Upper lobe of right lung (tissue), 1 donor: Measurements from ENCODE around the gene CLEC18C. TPM values are rescaled to one million over a fixed set of nuclear protein-coding genes. Genes with fewer than 3 reads are reported as not detected.
"Not testable (repeated sequence)": the region's sequence is repeated elsewhere in the genome, so short reads cannot be mapped to it uniquely, and the experiment has no call there.

Source experiments
- ATAC-seq: fragments of 200-7000 bp; cut with Tn5 transposase; one replicate; pipeline ENCODE4 v1.9.1; 2020; ENCODE audit warnings: mild to moderate bottlenecking, moderate library complexity
- DNase-seq: peaks from one replicate; pipeline ENCODE4 v3.0.0-alpha.2; 2020
- H3K27ac ChIP-seq: fragments of 200-600 bp; one replicate; pipeline ENCODE4 v1.8.0; 2022
- H3K27me3 ChIP-seq: fragments of 200-600 bp; one replicate; pipeline ENCODE4 v1.8.0; 2022; ENCODE audit warnings: mild to moderate bottlenecking
- H3K36me3 ChIP-seq: fragments of 200-600 bp; one replicate; pipeline ENCODE4 v1.8.0; 2022
- H3K4me1 ChIP-seq: fragments of 200-600 bp; one replicate; pipeline ENCODE4 v1.8.0; 2022
- H3K4me3 ChIP-seq: fragments of 200-600 bp; one replicate; pipeline ENCODE4 v1.8.0; 2022; ENCODE audit warnings: mild to moderate bottlenecking
- H3K9me3 ChIP-seq: fragments of 200-600 bp; one replicate; pipeline ENCODE4 v1.8.0; 2022
- intact Hi-C: fragments of 100-400 bp; cut with DNase I; formaldehyde crosslinking; loops from one replicate; pipeline ENCODE4 v1.11.0; 2022
- total RNA-seq: library from RNA; stranded (reverse); fragmentation: NEBNext Ultra II Directional; extraction: Animal tissue kit (Norgen Biotek cat#: 25700); gene quantifications from one replicate; pipeline ENCODE4 v1.2.1, GENCODE V29; 2021
- TF ChIP-seq, protein P1 (sequence below): fragments of 200-600 bp; IDR thresholded peaks from one replicate; pipeline ENCODE4 v1.8.0; 2022; ENCODE audit warnings: antibody characterized with exemption
- donor health status: DM: no; HTN: yes; CAD: no; lungs with severe emphysema.

The CLEC18C gene
- total RNA-seq, 1 donor from 2014 or later, result not detected

- DNase-seq, result no peak
- TF ChIP-seq, protein P1, sequence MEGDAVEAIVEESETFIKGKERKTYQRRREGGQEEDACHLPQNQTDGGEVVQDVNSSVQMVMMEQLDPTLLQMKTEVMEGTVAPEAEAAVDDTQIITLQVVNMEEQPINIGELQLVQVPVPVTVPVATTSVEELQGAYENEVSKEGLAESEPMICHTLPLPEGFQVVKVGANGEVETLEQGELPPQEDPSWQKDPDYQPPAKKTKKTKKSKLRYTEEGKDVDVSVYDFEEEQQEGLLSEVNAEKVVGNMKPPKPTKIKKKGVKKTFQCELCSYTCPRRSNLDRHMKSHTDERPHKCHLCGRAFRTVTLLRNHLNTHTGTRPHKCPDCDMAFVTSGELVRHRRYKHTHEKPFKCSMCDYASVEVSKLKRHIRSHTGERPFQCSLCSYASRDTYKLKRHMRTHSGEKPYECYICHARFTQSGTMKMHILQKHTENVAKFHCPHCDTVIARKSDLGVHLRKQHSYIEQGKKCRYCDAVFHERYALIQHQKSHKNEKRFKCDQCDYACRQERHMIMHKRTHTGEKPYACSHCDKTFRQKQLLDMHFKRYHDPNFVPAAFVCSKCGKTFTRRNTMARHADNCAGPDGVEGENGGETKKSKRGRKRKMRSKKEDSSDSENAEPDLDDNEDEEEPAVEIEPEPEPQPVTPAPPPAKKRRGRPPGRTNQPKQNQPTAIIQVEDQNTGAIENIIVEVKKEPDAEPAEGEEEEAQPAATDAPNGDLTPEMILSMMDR, result no peak
- Histone ChIP-seq H3K4me3 (no peak overlapping the region), H3K27me3 (no peaks in the 10 kb centered on the region), H3K4me1 (no peaks in the 10 kb centered on the region), H3K36me3 (peaks cover 87% of the 10 kb centered on the region), H3K27ac (no peak overlapping the region), H3K9me3 (no peaks in the 10 kb centered on the region)
- no peak for ATAC-seq
- intact Hi-C loops, result no loop called here
Observed at GRCh38 chr16:70151391-70151790, 22.2 kb upstream of the CLEC18C start.

DNA sequence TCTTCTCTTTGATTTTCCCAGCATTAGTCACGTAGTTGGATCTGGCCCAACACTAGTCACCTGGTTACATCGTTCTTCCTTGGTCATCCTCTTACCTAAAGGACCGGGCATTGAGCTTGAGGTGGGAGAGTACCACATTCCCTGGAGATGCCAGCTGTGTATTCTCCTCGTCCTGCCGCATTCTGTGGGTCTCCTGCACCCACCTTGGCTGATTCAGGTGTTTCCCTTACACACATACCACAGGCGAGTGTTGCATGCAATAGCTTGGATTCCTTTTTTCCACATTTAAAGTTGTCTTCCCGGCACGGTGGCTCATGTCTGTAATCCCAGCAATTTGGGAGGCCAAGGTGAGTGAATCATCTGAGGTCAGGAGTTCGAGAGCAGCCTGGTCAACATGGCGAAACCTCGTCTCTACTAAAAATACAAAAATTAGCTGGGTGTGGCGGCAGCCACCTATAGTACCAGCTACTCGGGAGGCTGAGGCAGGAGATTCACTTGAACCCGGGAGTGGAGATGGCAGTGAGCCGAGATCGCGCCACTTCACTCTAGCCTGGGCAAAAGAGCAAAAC, 21.6 kb upstream of the CLEC18C start:
- Histone ChIP-seq H3K4me1 (no peaks in the 10 kb centered on the region), H3K27ac (no peak overlapping the region), H3K9me3 (no peaks in the 10 kb centered on the region), H3K27me3 (no peaks in the 10 kb centered on the region), H3K4me3 (no peak overlapping the region), H3K36me3 (peaks cover 93% of the 10 kb centered on the region)
- ATAC-seq (no peak), DNase-seq (no peak)
- TF ChIP-seq, protein P1, result no peak
- intact Hi-C loops, result no loop called here

- Histone ChIP-seq H3K9me3 (no peaks in the 10 kb centered on the region), H3K4me1 (no peaks in the 10 kb centered on the region), H3K27ac (no peak overlapping the region), H3K27me3 (no peaks in the 10 kb centered on the region), H3K4me3 (no peak overlapping the region), H3K36me3 (peaks cover 98% of the 10 kb centered on the region)
- TF ChIP-seq, protein P1, result no peak
- DNase-seq (no peak), ATAC-seq (no peak)
- intact Hi-C loops, result no loop called here
Observed at GRCh38 chr16:70152578-70153302, 20.8 kb upstream of the CLEC18C start.

DNA sequence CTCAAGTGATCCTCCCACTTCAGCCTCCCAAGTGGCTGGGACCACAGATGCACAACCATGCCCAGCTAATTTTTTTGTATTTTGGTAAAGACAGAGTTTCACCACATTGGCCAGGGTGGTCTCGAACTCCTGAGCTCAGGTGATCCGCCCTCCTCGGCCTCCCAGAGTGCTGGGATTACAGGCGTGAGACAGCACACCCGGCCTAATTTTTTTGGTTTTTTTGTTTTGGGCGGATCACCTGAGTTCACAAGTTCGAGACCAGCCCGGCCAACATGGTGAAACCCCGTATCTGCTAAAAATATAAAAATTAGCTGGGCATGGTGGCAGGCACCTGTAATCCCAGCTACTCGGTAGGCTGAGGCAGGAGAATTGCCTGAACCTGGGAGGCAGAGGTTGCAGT, 18.9 kb upstream of the CLEC18C start:
- H3K4me3 ChIP-seq, H3K4me1 ChIP-seq, DNase-seq, H3K9me3 ChIP-seq, ATAC-seq, H3K27ac ChIP-seq, H3K27me3 ChIP-seq, intact Hi-C loops: not testable (repeated sequence)
- peaks cover 100% of the 10 kb centered on the region for H3K36me3 ChIP-seq

GRCh38 chr16:70156207-70156978, 17.2 kb upstream of the CLEC18C start:
- Histone ChIP-seq H3K36me3 (peaks cover 100% of the 10 kb centered on the region), H3K4me1 (no peaks in the 10 kb centered on the region), H3K4me3 (no peak overlapping the region), H3K27me3 (no peaks in the 10 kb centered on the region), H3K9me3 (no peaks in the 10 kb centered on the region), H3K27ac (no peak overlapping the region)
- TF ChIP-seq, protein P1, result no peak
- DNase-seq (no peak), ATAC-seq (peak; percentile 7)
- intact Hi-C loops, result no loop called here

- Histone ChIP-seq H3K27ac (no peak overlapping the region), H3K27me3 (no peaks in the 10 kb centered on the region), H3K4me1 (no peaks in the 10 kb centered on the region), H3K9me3 (no peaks in the 10 kb centered on the region), H3K4me3 (no peak overlapping the region), H3K36me3 (peaks cover 100% of the 10 kb centered on the region)
- TF ChIP-seq, protein P1, result no peak
- DNase-seq, result no peak
- ATAC-seq, result no peak
- intact Hi-C loops, result no loop called here
Observed at GRCh38 chr16:70157105-70157476, 16.5 kb upstream of the CLEC18C start.
